ENCODE data around the gene CA5A.
A peak's percentile ranks its signal among the peaks of the same experiment; 100 is the strongest.

- TF ChIP-seq PCBP1 (IDR thresholded peaks at IDR 0.05; ENCODE audit: borderline replicate concordance, low read depth, low read length) (no peak), ZSCAN5A (CRISPR knock-in tag; IDR thresholded peaks at IDR 0.05; ENCODE audit: borderline replicate concordance) (no peak), ZBTB7A (CRISPR knock-in tag; IDR thresholded peaks at IDR 0.05) (0 out of 2 replicates have a peak, but pooled peaks have one; percentile 11), CTCF (CRISPR knock-in tag; IDR thresholded peaks at IDR 0.05) (no peak), ETS1 (CRISPR knock-in tag; IDR thresholded peaks at IDR 0.05) (no peak), SRF (IDR thresholded peaks at IDR 0.05; ENCODE audit: low read depth, low read length) (no peak), FOXP4 (CRISPR knock-in tag; IDR thresholded peaks at IDR 0.05) (no peak), ATF7-NPFF (CRISPR knock-in tag; IDR thresholded peaks at IDR 0.05; ENCODE audit: low read depth) (no peak), IRF1 (CRISPR knock-in tag; IDR thresholded peaks at IDR 0.05; ENCODE audit: low read depth) (no peak)
Observed at GRCh38 chr16:87856791-87857228, 79.5 kb downstream of the CA5A start.
